SU-DHL-6 (cell line): ENCODE measurements around the gene MORN3.

Experiments used
- H2AFZ ChIP-seq: fragments of 200-600 bp; sonication (generic); 2 replicates; pipeline ENCODE4 v1.6.1; 2014; ENCODE audit warnings: low read depth, mild to moderate bottlenecking, moderate library complexity, mixed read lengths, antibody characterized with exemption, low read length; ENCODE audit not compliant: severe bottlenecking
- H3F3A ChIP-seq: fragments of 200-600 bp; shearing (Covaris generic); 2 replicates; pipeline ENCODE4 v1.6.0; 2016; ENCODE audit warnings: antibody characterized with exemption, mild to moderate bottlenecking; ENCODE audit not compliant: insufficient read depth
- H3K27ac ChIP-seq: fragments of 200-600 bp; sonication (generic); 2 replicates; pipeline ENCODE4 v1.5.1; 2016; ENCODE audit warnings: low read depth, mild to moderate bottlenecking, low read length, moderate library complexity, mixed read lengths
- H3K27me3 ChIP-seq: fragments of 200-600 bp; sonication (generic), shearing (Covaris generic); 2 replicates; pipeline ENCODE4 v1.6.0; 2014; ENCODE audit warnings: mild to moderate bottlenecking, low read length
- H3K36me3 ChIP-seq: fragments of 200-600 bp; sonication (generic); 2 replicates; pipeline ENCODE4 v1.6.1; 2014; ENCODE audit warnings: mild to moderate bottlenecking, low read length, mixed read lengths
- H3K4me2 ChIP-seq: fragments of 300-600, 200-600 bp; shearing (Covaris generic), sonication (generic); 2 replicates; pipeline ENCODE4 v1.6.0; 2014; ENCODE audit warnings: low read length, low read depth, mild to moderate bottlenecking; ENCODE audit not compliant: poor library complexity, severe bottlenecking
- H3K4me3 ChIP-seq: fragments of 200-600 bp; sonication (generic); 2 replicates; pipeline ENCODE4 v1.5.1; 2014; ENCODE audit warnings: antibody characterized with exemption, low read length, mild to moderate bottlenecking, mixed read lengths; ENCODE audit not compliant: insufficient read depth, poor library complexity, severe bottlenecking
- H3K79me2 ChIP-seq: fragments of 200-600 bp; sonication (generic); 2 replicates; pipeline ENCODE4 v1.6.1; 2014; ENCODE audit warnings: mild to moderate bottlenecking, low read length, moderate library complexity; ENCODE audit not compliant: insufficient read depth
- H3K9ac ChIP-seq: fragments of 200-600 bp; sonication (generic); 2 replicates; pipeline ENCODE4 v1.7.0; 2014; ENCODE audit warnings: mild to moderate bottlenecking, low read length
- H3K9me2 ChIP-seq: fragments of 200-600 bp; sonication (generic); replicated peaks from 2 replicates; pipeline ENCODE4 v1.6.1; 2014; ENCODE audit warnings: low read length; ENCODE audit not compliant: insufficient read depth
- H3K9me3 ChIP-seq: fragments of 200-600 bp; sonication (generic); 2 replicates; pipeline ENCODE4 v1.6.1; 2014; ENCODE audit warnings: low read length, mixed read lengths; ENCODE audit not compliant: insufficient read depth
- H4K20me1 ChIP-seq: fragments of 200-600 bp; sonication (generic); 2 replicates; pipeline ENCODE4 v1.6.1; 2014; ENCODE audit warnings: low read depth, mild to moderate bottlenecking, antibody characterized with exemption, low read length, moderate library complexity, mixed read lengths
- CTCF ChIP-seq: fragments of 200-600 bp; sonication (generic); IDR thresholded peaks from one replicate; pipeline ENCODE4 v1.5.1; 2017; ENCODE audit warnings: antibody characterized with exemption, mild to moderate bottlenecking, low read length, moderate library complexity; ENCODE audit not compliant: insufficient read depth, poor library complexity, severe bottlenecking
- EZH2phosphoT487 ChIP-seq: fragments of 200-600 bp; sonication (generic), shearing (Covaris generic); conservative IDR thresholded peaks from 2 replicates; pipeline ENCODE4 v1.6.1; 2018; ENCODE audit warnings: mild to moderate bottlenecking, antibody characterized with exemption, low read length, moderate library complexity, mixed read lengths

MORN3 gene

DNA sequence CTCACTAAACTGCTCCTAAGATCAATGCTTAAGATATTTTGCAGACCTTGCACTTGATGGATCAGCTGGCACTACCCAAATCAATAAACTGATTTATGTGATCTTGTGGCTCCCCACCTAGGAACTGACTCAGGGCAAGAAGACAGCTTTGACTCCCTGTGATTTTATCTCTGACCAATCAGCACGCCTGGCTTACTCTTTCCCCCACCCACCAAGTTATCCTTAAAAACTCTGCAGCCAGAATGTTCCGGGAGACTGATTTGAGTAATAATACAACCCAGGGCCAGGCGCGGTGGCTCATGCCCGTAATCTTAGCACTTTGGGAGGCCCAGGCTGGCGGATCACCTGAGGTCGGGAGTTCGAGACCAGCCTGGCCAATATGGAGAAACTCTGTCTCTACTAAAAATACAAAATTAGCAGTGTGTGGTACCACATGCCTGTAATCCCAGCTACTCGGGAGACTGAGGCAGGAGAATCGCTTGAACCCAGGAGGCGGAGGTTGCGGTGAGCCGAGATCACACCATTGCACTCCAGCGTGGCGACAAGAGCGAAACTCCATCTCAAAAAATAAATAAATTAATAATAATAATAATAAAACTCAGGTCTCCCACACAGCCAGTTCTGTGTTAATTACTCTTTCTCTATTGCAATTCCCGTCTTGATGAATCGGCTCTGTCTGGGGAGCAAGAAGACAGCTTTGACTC, 12.0 kb downstream of the MORN3 start:
- no peaks in the 10 kb centered on the region for H3K27me3 ChIP-seq
- no peaks in the 10 kb centered on the region for H4K20me1 ChIP-seq
- H3K27ac ChIP-seq: no peak overlapping the region
- H3K9me2 ChIP-seq: no peaks in the 10 kb centered on the region
- H3K9me3 ChIP-seq: no peaks in the 10 kb centered on the region
- no peaks in the 10 kb centered on the region for H3K79me2 ChIP-seq
- no peak overlapping the region for H2AFZ ChIP-seq
- H3K36me3 ChIP-seq: no peaks in the 10 kb centered on the region
- H3K9ac ChIP-seq: no peak overlapping the region
- no peak overlapping the region for H3K4me3 ChIP-seq
- no peak for TF ChIP-seq EZH2phosphoT487
- no peak for TF ChIP-seq CTCF
- H3F3A ChIP-seq: no peaks in the 10 kb centered on the region
- no peak overlapping the region for H3K4me2 ChIP-seq

DNA sequence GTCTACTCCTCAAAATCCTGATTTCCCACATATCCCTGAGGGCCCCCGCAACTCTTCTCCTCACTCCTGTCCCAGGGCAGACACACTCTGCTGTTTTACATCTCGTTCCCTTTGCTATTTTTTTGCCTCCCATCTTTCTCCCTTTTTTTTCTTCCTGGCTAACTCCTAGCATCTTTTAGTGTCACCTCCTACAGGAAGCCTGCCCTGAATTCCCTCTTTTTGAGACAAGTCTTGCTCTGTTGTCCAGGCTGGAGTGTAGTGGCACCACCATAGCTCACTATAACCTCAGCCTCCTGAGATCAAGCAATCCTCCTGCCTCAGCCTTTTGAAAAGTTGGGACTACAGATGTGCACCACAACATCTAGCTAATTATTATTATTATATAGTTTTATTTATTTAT, 13.3 kb downstream of the MORN3 start:
- TF ChIP-seq CTCF (no peak), EZH2phosphoT487 (no peak)
- no peaks in the 10 kb centered on the region for H4K20me1 ChIP-seq
- H3K79me2 ChIP-seq: no peaks in the 10 kb centered on the region
- no peaks in the 10 kb centered on the region for H3K9me3 ChIP-seq
- H3K9ac ChIP-seq: no peak overlapping the region
- H3K27ac ChIP-seq: no peak overlapping the region
- no peaks in the 10 kb centered on the region for H3F3A ChIP-seq
- H3K9me2 ChIP-seq: no peaks in the 10 kb centered on the region
- no peak overlapping the region for H3K4me3 ChIP-seq
- no peak overlapping the region for H3K4me2 ChIP-seq
- H2AFZ ChIP-seq: no peak overlapping the region
- H3K27me3 ChIP-seq: no peaks in the 10 kb centered on the region
- no peaks in the 10 kb centered on the region for H3K36me3 ChIP-seq

- Histone ChIP-seq H3F3A (no peaks in the 10 kb centered on the region), H3K27me3 (no peaks in the 10 kb centered on the region), H3K79me2 (no peaks in the 10 kb centered on the region), H3K36me3 (no peaks in the 10 kb centered on the region), H3K9me3 (no peaks in the 10 kb centered on the region), H3K4me3 (no peak overlapping the region), H3K9ac (no peak overlapping the region), H2AFZ (no peak overlapping the region), H3K4me2 (no peak overlapping the region), H3K27ac (no peak overlapping the region), H4K20me1 (no peaks in the 10 kb centered on the region), H3K9me2 (no peaks in the 10 kb centered on the region)
- no peak for TF ChIP-seq EZH2phosphoT487
- TF ChIP-seq CTCF: no peak
These were observed 15.5 kb downstream of the MORN3 start for GRCh38 chr12:121653999-121654398.
